ELF-1 (cell line): Measurements from ENCODE around the gene BTK.

Experiments used
- DNase-seq: peaks from one replicate; pipeline ENCODE4 v3.0.0-alpha.2; 2016; ENCODE audit warnings: low read depth, low spot score

The BTK gene

DNA sequence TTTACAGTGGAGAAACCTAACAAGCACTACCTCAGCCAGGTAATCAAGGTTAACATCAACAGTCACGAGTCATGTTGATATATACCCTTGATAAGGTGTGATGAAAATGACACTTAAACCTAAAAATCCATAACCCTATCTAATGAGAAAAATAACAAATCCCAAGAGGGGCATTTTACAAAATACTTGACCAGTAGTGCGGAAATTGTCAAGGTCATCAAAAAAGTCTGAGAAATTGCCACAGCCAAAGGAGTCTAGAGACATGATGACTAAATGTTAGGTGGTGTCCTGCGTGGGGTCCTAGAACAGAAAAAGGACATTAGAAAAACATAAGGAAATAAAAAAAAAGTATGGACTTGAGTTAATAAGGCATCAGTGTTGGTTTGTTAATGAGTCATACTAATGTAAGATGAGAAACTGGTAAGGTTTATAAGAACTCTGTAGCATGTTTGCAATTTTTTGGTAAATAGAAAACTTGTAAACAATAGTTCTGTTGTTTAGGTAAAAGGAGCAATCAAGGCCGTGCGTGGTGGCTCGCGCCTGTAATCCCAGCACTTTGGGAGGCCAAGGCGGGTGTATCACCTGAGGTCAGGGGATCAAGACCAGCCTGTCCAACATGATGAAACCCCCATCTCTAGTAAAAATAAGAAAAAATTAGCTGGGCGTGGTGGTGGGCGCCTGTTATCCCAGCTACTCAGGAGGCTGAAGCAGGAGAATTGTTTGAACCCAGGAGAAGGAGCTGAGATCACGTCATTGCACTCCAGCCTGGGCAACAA is 7.7 kb upstream of the BTK start:
- no peak for DNase-seq

DNA sequence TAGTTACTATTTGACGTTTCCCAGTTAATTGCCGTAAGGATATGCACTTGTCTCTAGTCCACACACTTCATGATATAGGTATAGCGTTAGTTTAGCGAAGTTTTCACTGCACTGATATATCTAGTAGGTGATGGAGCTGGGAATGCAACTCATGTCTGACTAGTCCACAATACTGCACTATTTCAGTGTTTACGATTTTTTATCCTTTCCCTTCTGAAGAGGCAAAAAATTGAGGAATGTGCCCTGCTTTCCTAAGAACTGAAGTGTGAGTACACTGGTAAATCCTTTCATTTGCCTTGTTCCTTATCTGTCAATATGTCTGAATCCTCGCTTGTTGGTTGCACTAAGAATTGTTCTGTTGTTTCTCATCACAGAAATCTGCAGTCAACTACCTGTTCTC is 5.8 kb upstream of the BTK start:
- DNase-seq = no peak

DNA sequence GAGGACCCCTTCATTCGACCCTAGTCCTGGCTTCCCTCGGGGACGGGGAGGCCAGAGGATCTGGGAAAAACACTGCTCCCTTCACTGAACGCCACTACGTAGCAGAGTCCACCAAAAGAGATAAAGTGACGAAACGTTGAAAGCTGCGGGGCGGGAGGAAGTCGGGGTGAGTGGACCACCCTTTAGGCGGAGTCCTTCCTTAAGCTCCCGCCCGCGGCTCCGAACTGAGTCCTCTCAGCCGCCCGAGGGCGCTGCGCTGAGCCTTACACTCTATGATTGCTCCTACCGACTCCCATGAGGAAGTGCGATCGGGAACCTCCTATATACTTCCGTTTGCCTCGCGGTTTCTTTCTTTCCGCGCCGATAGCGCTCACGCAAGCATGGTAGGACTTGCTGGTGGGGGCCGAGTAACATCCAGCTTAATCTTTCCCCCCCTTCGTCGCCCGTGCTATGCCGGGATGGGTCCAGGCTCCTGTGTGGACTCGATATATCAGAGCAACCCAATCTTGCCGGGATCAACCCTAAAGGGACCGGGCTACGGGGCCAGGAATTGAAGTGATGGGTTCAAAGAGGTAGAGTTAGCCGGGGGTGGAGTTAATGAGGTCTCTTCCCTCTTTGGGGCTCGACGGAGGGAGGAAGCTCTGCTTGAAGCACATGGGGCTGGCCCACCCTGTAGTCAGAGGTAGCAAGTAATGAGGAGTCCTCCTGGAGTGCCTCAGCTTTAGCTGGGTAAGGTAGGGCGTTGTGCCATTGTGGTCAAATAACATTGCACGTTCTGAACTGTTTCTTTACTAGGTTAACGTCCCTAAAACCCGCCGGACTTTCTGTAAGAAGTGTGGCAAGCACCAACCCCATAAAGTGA is 4.9 kb upstream of the BTK start, which contains the start of gene RPL36A:
Gene RPL36A (plus strand): TSS at position 348 of the 862 bp plus-strand sequence. CDS start 33 bp downstream, at position 381.
- peak; percentile 97 for DNase-seq

DNA sequence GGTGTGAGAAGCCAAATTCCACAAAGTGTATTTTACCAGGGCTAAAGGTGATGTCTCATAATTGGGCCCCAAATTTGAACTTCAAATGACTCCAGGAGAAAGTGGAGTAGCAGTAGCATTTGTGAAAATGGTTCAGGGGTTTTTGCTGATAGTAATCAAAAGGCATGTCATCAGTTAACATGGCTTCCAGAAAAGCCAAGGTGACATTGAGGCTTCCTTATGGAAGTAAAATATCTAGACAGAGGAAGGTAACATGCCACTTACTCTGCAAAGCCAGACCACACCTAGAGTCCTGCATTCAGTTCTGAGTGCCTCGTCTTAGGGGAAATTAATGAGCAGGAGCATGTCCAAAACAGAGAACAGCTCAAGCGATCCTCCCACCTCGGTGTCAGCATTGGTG is 2.6 kb upstream of the BTK start:
- DNase-seq = no peak

DNA sequence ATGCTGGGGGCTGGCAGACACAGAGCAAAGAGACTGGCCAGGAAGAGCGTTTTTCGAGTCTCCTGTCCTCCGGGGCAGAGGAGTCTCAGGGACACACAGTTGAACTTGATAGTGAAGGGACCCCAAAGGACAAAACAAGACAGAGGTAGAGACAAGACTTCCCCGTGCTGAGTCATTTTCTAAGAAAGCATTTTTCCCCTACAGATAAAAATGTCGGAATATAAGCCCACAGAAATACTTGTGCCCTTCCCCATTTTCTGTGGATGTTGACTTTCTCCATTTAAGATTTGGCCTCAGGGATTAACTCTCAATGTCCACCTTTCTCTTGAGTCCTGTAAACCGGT is 523 bp upstream of the BTK start:
- no peak for DNase-seq

DNA sequence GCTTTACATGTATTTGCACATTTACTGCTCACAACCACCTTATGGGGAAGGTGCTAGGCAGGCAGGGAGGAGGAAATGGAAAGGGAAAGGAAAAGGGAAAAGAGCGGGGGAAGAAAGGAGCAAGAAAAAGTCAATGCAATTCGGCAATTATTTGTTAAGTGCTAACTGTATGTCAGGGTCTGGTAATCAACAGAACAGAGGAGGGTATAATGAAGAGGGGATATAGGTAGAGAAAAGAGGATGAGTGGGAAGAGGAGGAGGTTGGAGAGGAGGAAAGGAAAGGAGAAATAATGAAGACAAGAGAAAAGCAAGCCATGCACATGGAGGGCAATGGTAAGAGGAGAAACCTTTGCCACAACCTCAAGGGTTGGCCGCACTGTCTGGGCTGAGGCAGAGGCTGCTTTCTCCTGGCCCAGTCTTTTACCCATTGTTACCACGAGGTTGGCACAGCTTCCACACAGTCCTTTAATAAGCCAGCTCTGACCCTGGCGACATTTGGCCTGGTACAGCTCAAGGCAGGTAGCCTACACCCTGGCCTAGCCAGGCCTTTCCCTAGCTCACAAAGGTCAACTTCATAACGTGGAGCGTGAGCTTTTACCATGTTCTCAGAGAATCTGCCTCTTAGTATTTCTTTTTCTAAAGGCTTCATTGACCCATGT is 836 bp downstream of the BTK start:
- DNase-seq = no peak

DNA sequence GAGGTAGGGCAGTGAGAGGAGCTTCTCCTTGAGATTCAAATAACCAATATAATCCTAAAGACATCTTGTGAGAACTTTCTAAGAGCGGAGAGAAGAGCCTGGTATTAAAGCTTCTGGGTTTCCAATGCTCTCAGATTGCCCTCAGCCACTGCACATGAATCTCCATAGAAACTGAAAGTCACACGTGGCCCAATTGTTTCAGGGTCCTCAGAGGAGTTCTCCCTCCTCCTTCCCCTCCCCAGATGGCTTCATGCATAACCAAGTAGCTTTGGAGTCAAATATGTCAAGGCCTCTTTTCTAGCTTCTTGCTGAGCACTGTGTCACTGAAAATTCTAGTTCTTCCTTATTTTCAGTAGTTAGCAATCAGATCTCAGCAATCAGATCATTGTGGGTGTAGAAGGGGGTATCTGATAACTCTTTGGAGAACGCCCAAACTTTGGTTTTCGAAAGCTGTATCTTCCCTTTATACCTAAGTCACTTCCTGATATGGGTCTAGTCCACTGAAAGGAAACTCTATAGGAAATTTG is 2.2 kb downstream of the BTK start:
- no peak for DNase-seq

DNA sequence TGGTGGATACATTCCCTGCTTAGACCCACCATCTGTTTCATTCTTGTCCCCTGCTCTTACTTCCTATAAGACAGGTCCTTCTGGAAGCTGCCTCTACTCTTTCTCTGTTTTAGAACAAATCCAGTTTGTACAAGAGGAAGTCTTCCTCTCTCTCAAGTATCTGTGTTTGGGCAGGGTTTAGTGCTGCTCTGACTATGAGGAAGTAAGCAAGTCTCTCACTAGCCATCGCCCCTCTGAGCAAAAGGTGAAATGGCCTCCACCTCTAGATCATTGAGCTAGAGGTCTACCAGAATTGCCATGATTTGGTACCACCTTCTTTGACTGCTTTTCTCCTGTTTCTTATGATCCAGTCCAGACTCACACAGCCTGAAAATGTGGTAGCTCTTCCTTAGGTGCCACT is 8.4 kb downstream of the BTK start:
- DNase-seq = no peak

DNA sequence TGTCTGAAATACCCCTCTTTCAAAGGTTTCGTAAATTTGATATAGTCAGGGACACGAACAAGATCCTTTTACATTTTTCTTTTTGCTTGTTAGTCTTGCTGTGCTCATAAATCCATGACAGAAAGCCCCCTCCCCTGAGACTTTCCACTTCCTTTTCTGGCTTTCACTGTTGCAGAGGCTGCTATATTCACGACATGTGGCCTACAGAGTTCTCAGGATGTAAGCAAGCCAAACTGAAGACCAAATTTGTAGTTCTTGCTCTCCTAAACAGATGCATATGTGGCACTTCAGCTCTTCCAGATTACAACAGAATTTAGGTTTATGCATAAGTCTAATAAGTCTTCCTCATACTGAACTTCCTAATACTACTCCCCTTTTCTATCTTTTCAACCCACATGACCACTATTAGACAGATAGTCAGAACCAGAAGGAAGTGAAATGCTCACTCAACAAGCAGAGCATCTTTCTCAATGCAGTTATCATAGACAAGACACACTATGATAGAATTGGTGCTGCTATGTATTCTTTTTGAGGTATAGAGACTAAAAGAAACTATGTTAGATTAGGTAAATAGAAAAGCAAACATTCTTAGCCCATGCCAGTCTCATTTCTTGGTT is 15.0 kb downstream of the BTK start:
- DNase-seq = no peak

DNA sequence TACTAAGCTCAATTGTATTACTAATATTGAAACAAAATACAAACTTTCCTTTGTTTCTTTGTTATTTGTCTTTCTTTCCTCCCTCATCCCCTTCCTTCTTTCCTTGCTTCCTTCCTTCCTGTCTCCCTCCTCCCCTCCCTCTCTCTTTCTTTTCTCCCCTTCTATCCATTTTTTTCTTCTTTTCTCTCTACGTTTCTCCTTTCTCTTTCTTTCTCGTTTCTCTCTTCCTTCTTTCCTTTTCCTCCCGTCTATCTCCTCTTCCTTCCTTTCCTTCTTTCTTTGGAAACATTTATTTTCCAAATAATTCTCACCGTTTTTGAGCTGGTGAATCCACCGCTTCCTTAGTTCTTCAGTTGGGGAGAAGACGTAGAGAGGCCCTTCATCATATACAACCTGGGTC is 16.3 kb downstream of the BTK start:
- no peak for DNase-seq

DNA sequence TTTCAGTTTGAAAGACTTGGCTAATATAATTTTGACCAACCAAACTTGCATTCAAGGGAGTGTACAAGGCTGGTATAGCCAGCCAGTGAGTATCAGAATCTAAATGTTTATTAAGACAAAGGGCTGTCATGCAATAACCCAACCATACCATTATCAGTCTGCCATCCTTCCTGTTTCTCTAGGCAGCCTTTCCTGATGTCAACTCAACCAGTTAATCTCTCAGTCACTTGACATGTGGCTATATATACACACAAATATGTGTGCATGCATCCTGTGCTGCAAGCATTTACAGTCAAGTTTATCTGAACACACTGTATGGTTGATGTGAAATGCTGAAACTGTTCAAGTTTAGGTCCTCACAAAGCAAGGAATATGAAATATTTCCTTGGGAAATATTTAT is 17.2 kb downstream of the BTK start:
- DNase-seq = no peak

DNA sequence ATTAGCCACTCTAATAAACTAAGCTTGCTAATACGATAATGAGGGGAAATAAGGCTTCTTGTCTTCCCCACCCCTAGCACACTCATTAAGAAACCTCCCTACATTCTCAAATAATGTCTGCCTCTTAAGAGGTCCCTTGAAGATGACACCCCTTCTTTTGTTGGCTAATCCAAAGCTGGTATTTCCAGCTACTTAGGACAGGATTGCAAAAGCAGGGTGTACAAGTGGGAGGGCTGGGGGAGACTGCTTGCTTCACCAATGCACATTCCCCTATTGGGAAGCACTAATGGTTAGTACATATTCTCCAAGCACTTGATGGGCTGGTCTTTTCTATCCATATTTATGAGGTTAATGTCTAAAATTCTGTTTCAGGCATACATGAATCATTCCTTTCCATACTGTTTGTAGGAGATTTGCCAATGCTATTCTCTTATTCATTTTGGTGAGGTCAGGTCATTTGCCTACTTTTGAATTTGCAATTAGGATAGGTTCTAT is 20.6 kb downstream of the BTK start:
- no peak for DNase-seq

DNA sequence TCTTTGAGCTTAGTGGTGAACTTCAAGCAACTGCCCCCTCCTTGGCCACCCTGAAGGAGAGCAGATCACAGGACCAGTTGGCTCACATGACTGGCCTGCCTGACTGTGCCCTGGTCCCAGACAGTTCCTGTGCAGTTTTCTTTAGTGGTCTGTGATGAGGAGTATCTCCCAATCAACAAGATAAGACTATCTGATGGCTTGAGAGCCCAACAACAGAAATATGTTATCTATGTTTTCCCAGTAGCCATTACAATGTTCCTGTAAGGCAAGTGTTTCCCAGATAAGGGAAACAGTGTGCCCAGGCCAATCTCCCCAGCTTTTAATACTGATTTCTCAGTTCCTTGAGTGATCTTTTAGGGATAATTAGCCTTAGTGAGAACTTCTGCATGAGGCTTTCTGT is 23.2 kb downstream of the BTK start:
- peak; percentile 38 for DNase-seq

DNA sequence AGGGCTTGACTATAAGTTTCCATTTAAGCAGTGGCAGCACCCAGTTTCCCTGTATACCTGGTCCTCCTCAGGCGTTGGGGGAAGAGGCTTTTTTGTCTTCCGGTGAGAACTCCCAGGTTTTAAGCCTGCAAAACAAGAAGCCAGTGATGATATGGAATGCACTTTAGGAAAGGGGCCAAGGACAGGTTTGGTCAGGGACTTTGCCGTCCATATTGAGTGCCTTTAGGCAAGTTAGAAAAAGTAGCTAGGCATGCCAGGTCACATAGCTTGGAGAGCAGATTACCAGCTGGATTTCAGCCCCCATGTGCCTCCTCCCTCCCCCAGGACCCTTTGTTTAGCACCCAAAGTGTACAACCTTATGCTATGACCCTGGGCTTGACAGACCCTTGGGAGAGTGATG is 23.9 kb downstream of the BTK start:
- peak; percentile 59 for DNase-seq

DNA sequence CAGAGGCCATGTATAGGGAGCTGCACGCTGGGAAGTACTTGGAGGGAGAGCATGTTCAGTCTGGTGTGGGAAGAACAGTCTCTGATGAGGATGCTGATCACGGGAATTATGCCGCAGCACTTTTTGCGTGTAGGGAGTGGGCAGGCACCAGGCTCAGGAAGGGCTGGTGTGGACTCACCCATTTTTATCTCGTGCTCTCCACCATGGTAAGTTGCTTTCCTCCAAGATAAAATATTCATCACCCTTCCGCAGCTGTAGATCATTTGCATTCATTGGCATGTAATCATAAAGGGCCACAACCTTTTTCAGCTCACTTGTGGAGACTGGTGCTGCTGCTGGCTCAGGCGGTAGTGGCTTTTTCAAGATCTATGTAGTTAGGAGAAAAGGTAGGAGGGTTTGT is 25.6 kb downstream of the BTK start:
- no peak for DNase-seq

DNA sequence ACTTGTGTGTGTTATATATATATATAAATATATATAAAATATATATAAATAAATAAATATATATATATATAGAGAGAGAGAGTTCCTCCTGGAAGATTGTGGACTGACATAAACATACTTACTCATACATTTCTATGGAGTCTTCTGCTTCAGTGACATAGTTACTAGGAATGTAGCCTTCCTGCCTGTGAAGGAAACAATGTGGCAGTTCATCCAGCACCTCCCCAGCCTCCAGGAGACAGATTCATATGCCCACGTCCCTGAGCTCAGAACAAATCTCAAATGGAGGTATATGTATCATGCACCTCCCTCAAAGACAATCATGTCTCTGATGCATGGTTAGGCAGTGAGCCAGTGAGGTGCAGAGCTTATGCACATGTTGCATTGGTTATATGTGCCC is 26.0 kb downstream of the BTK start:
- no peak for DNase-seq

DNA sequence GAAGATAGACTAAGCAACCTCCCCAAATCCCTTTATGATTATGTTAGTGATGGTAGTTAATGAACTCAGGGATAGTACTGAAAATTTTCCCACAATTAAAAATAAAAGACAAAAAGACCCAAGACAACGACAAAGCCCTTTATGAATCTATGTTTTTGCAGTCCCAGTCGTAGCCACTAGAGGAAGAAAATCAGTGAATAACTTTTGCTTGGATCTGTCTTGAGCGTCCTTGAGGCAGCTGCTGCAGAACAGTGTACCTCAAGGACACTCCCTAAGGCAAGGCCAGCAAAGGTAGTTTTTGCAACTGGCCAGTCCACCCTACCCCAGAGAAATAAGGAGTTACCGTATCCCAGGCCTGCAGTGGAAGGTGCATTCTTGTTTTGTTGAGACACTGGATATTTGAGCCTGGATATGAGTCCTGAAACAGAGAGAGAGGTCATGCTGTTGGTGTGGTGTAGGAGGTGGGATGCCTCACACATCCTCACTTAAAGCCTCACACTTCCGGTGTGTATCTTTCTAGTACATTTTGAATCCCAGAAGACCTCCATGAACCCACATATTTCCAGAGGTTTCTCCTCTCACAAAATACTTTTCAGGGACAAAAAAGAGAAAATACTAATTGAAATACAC is 28.7 kb downstream of the BTK start:
- DNase-seq = peak; percentile 31

DNA sequence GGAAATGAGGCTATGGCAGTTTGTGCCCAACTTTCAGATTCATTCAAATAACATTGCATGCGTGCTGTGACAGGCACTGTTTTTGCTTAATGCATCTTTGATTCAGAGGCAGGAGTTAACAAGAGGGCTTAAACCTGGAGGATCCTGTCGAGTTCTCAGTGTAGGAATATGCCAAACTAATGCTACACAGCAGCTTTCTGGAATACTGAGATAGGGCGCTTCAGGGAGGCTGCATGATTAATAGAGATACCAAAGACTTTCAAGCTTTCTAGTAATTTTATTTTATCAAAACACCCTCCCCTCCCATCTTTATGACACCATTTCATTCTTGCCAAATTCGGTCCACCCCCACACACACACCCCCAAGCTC is 36.8 kb downstream of the BTK start:
- no peak for DNase-seq

DNA sequence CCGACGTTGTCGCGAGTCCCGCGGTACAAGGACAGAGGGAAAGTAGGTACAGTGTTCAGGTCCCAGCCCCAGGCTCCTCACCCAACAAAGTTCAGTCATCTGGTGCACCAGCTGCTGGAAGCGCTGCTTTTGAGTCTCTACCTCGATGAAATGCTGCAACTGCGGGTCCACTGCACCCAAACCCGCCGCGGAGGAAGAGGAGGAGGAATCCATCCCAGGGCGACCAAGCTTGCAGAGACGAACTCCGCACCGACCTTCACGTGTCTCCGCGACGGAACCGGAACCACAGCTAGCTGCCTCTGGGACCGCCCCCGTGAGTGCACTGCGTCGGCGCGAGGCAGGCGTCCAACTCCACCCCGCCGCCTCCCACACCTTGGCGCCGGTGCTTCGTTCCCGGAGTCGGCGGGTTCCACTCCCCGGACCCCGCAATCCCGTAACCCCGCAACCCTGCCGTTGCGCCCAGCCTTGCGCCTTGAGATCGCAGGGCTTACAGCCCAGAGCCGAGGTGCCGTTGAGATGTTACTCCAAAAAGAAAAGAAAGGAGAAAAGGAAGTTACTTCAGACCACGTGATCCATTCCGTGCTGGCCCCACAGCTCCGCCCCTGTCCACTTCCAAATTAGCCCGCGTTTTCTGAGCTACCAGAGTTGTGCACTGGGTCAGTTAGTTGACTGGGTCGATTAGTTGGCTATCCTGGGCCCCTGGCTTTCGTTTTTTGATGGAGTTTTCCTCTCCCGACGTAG is 37.4 kb downstream of the BTK start, which contains the start of gene TIMM8A:
Gene TIMM8A (minus strand): TSS at position 291 of the 741 bp plus-strand sequence. CDS start 78 bp downstream, at position 213.
- peak; percentile 90 for DNase-seq

DNA sequence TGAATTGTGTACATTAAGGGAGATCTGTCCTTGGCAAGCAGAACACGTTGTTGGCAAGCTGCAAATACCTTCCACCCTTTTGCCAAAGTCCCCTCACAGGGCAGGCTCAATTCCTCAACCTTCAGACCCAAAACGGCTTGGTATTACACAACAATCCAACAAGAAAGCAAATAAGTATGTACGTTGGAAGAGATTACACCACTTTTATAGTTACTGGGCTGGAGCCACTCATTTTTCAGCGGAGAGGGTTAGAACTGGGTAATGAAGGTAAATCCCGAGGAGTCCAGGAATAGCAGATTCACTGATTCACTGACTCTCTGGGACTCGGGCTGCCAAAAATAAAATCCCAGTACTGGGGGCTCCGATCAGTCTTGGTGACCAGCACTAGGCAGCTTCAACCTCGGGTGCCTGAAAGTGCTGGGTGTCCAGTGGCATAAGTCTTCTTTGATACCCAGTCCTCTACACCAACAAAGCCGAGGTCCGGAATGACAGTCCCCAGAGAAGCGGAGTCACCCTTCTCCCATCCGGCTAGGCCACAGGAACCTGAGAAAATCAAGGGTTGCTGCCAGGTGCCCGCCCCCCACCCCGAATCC is 38.0 kb downstream of the BTK start:
- no peak for DNase-seq
